ENCODE measurements around the gene LRRK2. TPM values are rescaled to one million over a fixed set of nuclear protein-coding genes. Genes with fewer than 3 reads are reported as not detected.
A peak's percentile ranks its signal among the peaks of the same experiment; 100 is the strongest.

Gene LRRK2
- total RNA-seq, 1 experiment from 2014 or later = not detected

DNA sequence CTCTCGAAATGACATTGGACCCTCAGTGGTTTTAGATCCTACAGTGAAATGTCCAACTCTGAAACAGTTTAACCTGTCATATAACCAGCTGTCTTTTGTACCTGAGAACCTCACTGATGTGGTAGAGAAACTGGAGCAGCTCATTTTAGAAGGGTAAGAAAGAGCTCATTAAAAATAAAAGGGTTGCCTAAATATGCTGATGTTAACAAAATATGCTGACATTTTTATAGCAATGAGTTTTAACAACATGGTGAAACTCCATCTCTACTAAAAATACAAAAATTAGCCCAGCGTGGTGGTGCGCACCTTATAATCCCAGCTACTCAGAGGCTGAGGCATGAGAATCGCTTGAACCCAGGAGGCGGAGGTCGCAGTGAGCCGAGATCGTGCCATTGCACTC is 73.5 kb downstream of the LRRK2 start:
- in situ Hi-C loops (cut with HindIII; ENCODE audit: low sequenced_read_pairs) = no loop called here
- DNase-seq (ENCODE audit: low spot score) = no peak

DNA sequence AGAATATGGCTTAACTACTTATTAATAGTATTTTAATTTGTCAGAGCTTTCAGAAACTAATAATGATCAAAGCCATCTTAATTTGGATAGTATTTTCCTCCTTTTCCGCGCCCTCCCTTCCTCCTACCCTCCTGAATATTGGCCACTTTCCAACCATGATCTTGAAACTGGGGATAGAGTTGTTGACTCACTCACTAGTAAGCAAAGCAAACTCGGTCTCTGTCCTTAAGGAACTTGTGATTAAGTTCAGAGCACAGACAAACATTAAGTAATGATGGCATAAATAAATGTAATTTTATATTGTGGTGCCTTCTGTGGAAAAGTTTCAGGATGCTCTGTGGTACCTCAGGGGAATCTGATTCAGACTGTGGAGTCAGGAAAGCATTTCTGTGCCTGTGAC is 75.7 kb downstream of the LRRK2 start:
- in situ Hi-C loops (cut with HindIII; ENCODE audit: low sequenced_read_pairs) = no loop called here
- no peak for DNase-seq (ENCODE audit: low spot score)

DNA sequence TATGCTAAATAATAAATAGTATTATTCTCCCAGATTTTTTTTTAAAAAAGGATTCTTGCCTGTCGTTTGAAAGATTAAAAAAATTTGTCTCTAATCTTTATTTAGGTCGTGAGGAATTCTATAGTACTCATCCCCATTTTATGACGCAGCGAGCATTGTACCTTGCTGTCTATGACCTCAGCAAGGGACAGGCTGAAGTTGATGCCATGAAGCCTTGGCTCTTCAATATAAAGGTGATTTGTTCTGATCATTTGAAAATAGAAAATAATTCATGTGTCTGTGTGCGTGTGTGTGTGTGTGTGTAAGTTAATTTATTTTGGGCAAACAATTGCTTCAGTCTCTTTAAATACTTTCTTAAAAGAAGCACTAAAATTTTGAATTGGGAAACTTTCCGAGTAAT is 84.2 kb downstream of the LRRK2 start:
- in situ Hi-C loops (cut with HindIII; ENCODE audit: low sequenced_read_pairs) = no loop called here

DNA sequence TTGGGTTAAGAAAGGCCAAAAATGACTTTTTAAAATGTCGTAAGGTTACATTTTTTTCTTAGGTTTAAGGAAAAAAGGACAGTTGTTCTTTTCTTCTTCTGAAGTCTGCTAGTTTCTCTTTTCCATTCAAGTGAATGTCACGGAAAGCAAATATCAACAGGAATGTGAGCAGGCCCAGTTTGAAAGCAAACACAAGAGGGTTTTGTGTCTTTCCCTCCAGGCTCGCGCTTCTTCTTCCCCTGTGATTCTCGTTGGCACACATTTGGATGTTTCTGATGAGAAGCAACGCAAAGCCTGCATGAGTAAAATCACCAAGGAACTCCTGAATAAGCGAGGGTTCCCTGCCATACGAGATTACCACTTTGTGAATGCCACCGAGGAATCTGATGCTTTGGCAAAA is 85.4 kb downstream of the LRRK2 start:
- in situ Hi-C loops (cut with HindIII; ENCODE audit: low sequenced_read_pairs) = no loop called here
- no peak for DNase-seq (ENCODE audit: low spot score)

More for the DNA sequence above, 84.2 kb downstream of the LRRK2 start:
- DNase-seq (ENCODE audit: low spot score) = no peak

DNA sequence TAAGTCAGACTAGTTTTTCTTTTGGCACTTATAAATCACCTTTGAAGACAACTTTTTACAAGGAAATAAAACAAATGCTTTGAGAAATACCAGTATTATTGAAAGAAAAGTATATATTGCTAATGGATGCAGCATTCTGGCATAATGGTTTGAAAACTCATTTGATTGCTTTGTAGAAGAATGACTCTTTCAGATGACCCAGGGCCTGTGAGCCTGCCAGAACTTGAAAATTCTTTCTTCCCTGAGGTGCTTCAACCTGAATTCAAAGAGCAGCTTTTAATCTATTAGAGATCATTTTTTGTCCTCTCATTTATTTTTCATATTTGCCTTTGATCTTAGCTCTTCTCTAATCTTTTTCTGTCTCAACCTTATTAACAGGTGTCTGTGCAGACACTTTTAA is 87.4 kb downstream of the LRRK2 start:
- DNase-seq (ENCODE audit: low spot score) = no peak
- in situ Hi-C loops (cut with HindIII; ENCODE audit: low sequenced_read_pairs) = no loop called here

DNA sequence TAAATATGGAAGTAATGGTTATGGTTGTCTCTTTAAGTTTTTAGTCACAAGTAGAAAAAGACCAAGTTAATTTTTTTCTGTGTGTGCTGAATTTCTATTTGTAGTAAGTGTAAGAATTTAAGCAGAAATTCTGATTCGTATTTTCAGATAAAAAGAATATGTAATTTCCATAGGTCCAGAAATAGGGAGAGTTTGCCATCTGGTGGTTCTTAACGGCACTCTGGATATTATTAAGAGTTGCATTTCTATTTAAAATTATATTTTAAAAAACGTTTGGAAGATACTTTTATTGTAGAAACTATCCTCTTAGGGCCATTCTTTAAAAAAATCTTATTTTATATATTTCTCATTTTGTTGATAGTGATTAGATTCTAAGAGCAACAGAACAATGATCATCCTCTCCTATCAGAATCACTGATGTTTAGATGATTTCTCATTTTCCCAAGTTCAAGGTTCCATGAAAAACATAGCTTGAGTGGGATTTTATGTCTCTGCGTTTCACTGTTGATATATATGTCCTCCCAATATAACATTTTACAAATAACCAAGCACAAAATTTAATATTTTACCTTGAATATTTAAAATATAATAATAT is 88.3 kb downstream of the LRRK2 start:
- in situ Hi-C loops (cut with HindIII; ENCODE audit: low sequenced_read_pairs) = no loop called here
- no peak for DNase-seq (ENCODE audit: low spot score)

DNA sequence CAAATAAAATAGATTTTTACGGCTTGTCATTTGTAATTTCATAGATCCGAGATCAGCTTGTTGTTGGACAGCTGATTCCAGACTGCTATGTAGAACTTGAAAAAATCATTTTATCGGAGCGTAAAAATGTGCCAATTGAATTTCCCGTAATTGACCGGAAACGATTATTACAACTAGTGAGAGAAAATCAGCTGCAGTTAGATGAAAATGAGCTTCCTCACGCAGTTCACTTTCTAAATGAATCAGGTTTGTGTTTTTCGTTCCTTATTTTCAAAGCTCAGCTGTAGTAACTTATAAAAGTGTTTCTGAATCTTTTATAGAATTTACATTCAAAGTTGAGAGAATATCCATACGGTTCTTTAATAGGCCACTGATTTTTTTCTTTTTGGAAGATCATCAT is 89.1 kb downstream of the LRRK2 start:
- DNase-seq (ENCODE audit: low spot score) = no peak
- in situ Hi-C loops (cut with HindIII; ENCODE audit: low sequenced_read_pairs) = no loop called here

DNA sequence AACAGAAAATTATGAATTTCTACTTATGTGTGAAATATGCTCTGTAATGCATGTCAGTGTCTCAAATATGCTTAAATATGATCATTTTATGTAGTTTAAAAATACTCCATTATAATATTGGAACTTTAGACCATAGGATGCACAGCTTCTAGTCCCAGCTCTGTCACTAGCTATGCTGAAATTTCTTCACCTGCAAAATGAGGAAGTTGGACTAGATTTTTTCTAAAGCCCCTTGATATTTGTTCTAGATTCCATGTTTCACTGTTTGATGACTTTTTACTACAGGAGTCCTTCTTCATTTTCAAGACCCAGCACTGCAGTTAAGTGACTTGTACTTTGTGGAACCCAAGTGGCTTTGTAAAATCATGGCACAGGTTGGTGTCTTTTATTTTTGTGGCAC is 90.1 kb downstream of the LRRK2 start:
- no peak for DNase-seq (ENCODE audit: low spot score)
- in situ Hi-C loops (cut with HindIII; ENCODE audit: low sequenced_read_pairs) = no loop called here

DNA sequence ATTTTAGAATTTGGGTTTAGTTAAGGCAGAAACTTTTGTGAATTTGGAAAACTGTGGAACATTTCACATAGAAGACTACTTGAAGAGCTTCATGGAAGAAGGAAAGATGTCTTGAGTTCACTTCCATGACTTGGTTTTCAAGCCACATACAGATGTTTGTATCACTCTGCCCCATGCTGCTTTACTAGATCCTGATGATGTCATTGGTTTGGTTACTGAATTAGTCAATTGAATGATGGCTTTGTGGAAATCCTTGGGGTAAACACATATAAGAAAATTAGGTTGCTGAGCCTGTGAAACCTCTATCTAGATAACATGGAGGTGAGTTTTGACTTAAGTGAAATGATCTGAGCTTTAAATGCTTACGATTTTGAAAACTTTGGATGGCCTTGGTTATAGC is 90.6 kb downstream of the LRRK2 start:
- DNase-seq (ENCODE audit: low spot score) = no peak
- in situ Hi-C loops (cut with HindIII; ENCODE audit: low sequenced_read_pairs) = no loop called here

DNA sequence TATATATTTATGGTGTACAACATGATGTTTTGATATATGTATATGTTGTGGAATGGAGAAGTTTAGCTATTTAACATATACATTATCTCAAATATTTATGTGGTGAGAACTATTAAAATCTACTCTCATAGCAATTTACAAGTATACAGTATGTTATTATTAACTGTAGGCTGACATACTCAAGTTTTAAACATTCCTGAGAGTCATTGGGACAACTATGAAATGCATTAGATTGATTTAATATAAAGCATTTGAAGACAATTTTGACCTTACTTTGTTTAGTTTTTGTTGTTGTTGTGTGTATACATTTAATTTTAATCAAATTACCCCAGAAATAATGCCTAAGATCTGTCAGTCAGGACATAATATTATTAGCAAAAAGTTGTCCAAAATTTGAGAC is 99.5 kb downstream of the LRRK2 start:
- DNase-seq (ENCODE audit: low spot score) = no peak
- in situ Hi-C loops (cut with HindIII; ENCODE audit: low sequenced_read_pairs) = no loop called here

DNA sequence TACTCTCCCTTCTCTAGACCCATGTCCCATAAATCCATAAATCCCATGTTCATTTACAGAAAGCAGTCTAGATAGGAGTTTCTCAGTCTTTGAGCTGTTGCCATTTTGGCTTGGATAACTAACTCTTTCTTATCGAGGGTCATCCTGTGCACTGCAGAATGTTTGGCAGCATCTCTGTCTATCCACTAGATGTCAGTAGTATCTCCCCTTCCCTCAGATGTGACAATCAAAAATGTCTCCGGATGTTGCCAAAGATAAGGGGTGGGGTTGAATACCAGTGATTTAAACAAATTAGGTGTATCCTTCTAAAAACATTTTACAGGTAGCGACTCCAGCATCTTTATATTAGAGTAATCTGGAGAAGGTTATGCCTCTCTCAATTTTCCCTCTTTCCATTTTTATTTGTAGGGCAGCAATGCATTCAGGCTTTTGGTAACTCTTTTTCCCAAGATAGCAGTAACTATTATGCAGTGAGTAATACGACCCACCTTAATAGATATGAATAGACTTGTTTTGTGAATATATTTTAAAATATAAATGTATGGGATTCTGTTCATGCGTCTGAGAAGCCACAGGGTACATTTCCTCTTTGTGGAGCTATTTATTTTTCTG is 100.7 kb downstream of the LRRK2 start:
- in situ Hi-C loops (cut with HindIII; ENCODE audit: low sequenced_read_pairs) = no loop called here
- DNase-seq (ENCODE audit: low spot score) = peak; percentile 73

DNA sequence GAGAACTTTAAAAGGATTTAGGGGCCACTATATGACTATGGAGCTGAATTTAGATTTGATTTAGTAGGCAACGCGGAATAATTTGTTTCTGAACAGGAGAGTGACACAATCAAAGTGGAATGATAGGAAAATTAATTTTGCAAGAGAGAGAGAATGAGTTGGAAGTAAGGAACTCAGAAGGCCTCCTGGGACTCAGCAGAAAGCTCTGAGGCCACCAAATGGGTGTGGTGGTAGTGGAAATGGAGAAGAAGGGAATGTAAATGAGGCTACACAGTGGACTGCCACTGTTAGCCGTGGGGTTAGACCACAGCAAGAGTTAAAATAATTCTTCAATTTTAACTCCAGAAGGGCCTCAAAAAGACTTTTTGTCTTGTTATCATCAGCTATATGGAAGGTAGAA is 102.7 kb downstream of the LRRK2 start:
- no peak for DNase-seq (ENCODE audit: low spot score)
- in situ Hi-C loops (cut with HindIII; ENCODE audit: low sequenced_read_pairs) = no loop called here

DNA sequence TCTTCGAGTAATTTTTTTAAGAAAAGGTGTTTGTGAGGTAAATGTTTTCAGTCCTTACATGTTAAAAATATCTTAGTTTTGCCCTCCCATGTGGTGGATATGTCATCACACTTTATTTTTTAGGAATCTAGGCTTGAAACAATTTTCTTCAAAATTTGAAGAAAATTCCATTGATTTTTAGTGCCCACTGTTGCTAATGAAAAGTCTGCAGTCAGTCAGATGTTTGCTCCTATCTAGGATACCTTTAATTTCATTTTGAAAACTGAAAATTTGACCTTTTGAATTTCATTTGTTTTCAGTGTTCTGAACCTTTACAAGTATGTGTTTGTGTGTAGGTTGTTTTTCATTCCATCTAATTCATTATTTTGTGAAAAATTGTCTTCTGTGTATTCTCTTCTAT is 105.4 kb downstream of the LRRK2 start:
- in situ Hi-C loops (cut with HindIII; ENCODE audit: low sequenced_read_pairs) = no loop called here
- no peak for DNase-seq (ENCODE audit: low spot score)

DNA sequence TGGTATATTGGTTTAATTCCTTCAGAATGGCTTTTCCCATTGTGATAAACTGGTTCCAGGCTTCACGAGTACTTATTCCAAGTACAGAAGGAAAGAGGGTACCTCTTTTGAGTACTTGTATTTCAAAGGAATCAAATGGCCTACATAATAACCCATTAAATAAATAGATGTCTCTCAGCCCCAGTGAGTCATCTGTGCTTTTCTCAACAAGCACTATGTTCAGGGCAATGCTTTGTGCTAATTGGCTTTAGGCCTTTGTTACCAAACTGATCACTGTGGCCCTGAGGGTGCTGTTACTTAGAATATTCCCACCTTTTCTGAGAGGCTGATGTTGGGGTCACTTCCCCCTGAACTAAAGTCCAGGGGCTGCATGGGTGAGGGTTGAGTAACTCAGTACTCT is 107.1 kb downstream of the LRRK2 start:
- in situ Hi-C loops (cut with HindIII; ENCODE audit: low sequenced_read_pairs) = no loop called here
- DNase-seq (ENCODE audit: low spot score) = no peak

DNA sequence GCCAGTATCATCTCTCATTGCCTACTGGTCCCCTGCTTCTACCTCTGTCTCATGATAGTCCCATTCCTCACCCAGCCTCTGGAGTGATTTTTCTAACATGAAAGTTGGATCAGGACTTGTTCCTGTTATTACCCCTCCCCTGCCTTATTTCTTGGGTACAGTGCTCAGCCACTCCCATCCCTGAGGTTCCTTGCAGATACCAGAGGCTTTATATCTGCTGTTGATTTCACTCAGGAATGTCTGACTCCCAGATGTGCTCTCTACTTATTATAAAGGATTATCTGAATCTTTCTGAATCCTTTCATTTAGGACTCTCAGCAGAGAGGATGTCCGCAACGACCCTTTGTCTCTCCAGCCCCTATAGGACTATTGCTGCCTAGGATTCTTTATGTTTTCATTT is 111.2 kb downstream of the LRRK2 start:
- DNase-seq (ENCODE audit: low spot score) = no peak
- in situ Hi-C loops (cut with HindIII; ENCODE audit: low sequenced_read_pairs) = no loop called here

DNA sequence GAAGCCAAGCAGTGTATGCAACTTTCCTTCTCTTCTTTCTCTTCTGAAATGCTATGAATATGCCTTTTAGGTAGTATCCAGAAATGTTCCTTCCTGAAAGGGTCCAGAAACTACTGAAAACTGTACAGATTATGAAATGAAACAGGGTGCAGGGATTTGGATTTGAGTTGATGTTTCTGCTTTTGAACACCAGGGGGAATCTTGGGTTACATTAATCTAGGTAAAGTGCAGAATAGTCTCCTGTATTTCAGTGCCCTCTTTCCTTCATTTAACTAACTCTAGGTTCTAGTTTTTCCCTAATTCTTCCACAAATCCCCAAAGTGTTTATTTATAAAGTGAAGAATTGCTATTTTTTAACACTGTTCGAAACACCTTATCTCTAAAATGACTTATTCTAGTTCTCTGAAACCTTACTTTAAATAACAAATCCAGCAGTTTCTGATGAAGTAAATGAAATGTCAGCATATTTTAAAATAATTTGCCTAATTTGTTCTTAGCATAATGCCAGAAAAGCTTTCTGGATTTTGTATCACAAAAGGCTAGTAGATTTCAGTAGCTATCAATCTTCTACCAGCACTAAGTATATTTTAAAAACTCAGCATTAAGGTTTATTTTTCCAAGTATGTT is 111.9 kb downstream of the LRRK2 start:
- in situ Hi-C loops (cut with HindIII; ENCODE audit: low sequenced_read_pairs) = no loop called here
- DNase-seq (ENCODE audit: low spot score) = peak; percentile 42

DNA sequence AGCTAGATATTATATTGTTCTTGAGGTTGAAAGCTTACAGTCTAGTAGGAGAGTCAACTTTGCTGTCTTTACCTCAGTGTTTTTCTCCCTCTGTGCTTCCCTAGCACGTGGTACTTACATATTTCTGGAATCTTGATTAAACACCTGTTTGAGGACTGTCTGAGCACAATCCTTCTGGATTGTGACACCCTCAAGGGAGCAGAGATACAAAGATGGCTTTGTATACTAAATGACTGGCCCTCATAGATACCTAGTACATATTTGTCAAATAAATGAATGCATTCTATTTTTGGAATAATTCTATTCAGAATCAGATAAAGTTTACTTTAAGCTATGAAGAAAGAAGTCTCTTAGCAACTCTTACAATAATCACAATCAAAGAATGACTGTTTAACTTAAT is 113.3 kb downstream of the LRRK2 start:
- in situ Hi-C loops (cut with HindIII; ENCODE audit: low sequenced_read_pairs) = no loop called here
- DNase-seq (ENCODE audit: low spot score) = no peak

DNA sequence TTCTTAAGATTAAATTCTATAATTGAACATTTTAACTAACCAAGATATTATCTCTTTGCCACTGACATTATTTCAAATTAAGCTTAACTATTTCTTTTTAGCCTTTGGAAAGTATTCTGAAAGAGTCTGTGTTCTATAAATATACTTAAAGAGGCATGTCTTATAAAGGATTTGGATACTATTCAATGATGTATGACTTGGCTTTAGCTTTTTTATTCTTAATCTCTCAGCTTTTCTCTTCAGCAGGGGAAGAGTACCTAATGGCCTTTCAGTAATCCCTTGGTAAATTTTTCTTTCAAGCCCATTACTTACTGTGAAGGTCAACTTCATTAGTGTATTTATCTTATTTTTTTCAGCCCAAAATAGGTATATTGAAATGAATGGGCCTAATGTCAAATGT is 113.8 kb downstream of the LRRK2 start:
- DNase-seq (ENCODE audit: low spot score) = no peak
- in situ Hi-C loops (cut with HindIII; ENCODE audit: low sequenced_read_pairs) = no loop called here

DNA sequence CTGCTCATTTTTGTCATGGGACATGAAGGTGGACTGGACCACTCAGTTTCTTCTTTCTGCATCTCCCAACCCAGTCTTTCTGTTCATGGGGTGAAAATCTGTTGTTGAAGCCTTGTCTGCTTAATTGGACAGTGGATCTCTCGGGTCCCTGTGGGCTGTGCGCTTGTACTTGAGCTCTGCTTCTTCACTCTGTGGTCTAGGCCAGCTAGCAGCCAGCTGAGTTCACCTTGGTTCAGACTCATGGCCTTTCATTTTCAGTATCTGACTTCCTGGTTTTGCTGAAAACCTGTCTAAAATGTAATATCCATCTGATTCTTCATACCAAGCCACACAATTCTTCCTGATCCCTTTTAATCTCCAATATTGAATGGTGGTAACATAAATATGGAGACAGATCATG is 117.2 kb downstream of the LRRK2 start:
- in situ Hi-C loops (cut with HindIII; ENCODE audit: low sequenced_read_pairs) = no loop called here
- no peak for DNase-seq (ENCODE audit: low spot score)

DNA sequence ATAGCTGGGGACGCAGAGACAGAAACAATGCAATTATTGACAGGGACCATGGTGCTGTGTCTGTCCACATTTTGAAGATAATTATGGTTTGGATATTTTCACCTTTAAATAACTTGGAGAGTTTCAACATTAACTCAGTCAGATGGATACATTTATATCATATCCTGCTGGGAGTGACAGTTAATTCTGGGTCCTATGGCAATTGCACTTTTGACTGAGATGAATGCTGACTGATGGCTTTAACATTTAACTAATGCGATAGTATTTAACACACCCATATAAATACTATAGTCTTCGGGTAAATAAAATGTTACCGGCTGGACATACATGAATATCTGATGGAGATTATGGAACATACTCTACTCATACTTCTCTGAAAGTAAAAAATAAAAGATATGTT is 118.3 kb downstream of the LRRK2 start:
- no peak for DNase-seq (ENCODE audit: low spot score)
- in situ Hi-C loops (cut with HindIII; ENCODE audit: low sequenced_read_pairs) = no loop called here

DNA sequence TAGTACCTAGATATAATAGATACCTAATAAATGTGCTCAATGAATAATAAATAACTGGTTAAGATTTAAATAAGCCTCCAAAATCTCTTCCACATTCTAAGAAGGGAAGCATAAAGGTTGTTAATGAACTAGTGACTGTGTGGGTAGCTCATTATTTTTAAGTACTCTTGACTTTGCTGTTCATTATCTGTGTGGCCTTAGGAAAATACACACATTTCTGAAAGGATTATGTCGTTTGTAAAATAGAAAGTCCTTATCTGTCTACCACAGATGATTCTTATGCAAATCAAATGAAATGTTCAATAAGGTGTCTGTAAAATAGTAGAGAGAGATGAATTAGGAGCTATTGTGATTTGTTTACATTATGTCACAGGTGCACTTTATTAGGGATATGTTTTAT is 119.5 kb downstream of the LRRK2 start:
- DNase-seq (ENCODE audit: low spot score) = no peak
- in situ Hi-C loops (cut with HindIII; ENCODE audit: low sequenced_read_pairs) = no loop called here
